ENCODE data around the gene LAMC1. TPM values are rescaled to one million over a fixed set of nuclear protein-coding genes. Genes with fewer than 3 reads are reported as not detected.

The LAMC1 gene
- total and polyA plus RNA-seq, 2 donors (not counting 1 experiment from before 2014, with no cell fraction given) = 11.5 to 34.0 TPM

GRCh38 chr1:183124259-183124658, 101.0 kb downstream of the LAMC1 start:
- H3K4me1 Mint-ChIP-seq = peaks cover 24% of the 10 kb centered on the region
- H3K27ac Mint-ChIP-seq = peak overlapping the region; percentile 51
- Histone ChIP-seq H2AFZ (ENCODE audit: insufficient read depth, low read depth, low read length, poor library complexity, severe bottlenecking) (no peak overlapping the region), H3K27me3 (replicated peaks in 1 of 4; ENCODE audit: control extremely low read depth in 1 of 4, control insufficient read depth in 3 of 4, insufficient read depth in 4 of 4, low read length in 3 of 4) (no peaks in the 10 kb centered on the region), H3K4me3 (ENCODE audit: control extremely low read depth in 1 of 5, extremely low read depth in 1 of 5, insufficient read depth in 1 of 5, low read depth in 2 of 5, low read length in 4 of 5) (no peak overlapping the region), H3K27ac (ENCODE audit: low read length in 2 of 2) (peak overlapping the region in 1 of 2 donors; percentile 45), H3K4me1 (ENCODE audit: control insufficient read depth in 2 of 2, insufficient read depth in 2 of 2, low read length in 2 of 2) (peaks cover 11 to 12% of the 10 kb centered on the region in 2 donors), H3K9me3 (ENCODE audit: control extremely low read depth in 1 of 3, control insufficient read depth in 2 of 3, insufficient read depth in 1 of 3, low read length in 2 of 3) (no peaks in the 10 kb centered on the region), H3K79me2 (ENCODE audit: control insufficient read depth, insufficient read depth, low read length) (no peaks in the 10 kb centered on the region), H3K4me2 (replicated peaks; ENCODE audit: low read depth, low read length, poor library complexity, severe bottlenecking) (peak overlapping the region; percentile 27), H3K36me3 (replicated peaks in 1 of 2; ENCODE audit: control extremely low read depth in 1 of 2, control insufficient read depth in 1 of 2, extremely low read depth in 1 of 2, insufficient read depth in 2 of 2, low read length in 1 of 2) (peaks cover 2 to 76% of the 10 kb centered on the region in 2 experiments), H4K20me1 (ENCODE audit: control insufficient read depth, insufficient read depth, low read length, poor library complexity, severe bottlenecking) (no peaks in the 10 kb centered on the region), H3K9ac (ENCODE audit: low read length) (peak overlapping the region; percentile 14)
- ChIA-PET POLR2A (no interaction called here), CTCF (no interaction called here)
- 0% methylated on average over 1 of the region's 2 CpGs for WGBS (ENCODE audit: insufficient coverage)
- no peak for TF ChIP-seq EZH2 (IDR thresholded peaks at IDR 0.05; ENCODE audit: borderline replicate concordance, insufficient read depth, low read depth, low read length, poor library complexity, severe bottlenecking)
- TF ChIP-seq CTCF (IDR thresholded peaks at IDR 0.05) = no peak
- ATAC-seq (ENCODE audit: low read depth) = peak; percentile 47
- intact Hi-C loops (cut with micrococcal nuclease) = no loop called here
- H3K4me3 Mint-ChIP-seq = peak overlapping the region; percentile 0
- no peaks in the 10 kb centered on the region for H3K27me3 Mint-ChIP-seq
- no peaks in the 10 kb centered on the region for H3K9me3 Mint-ChIP-seq (ENCODE audit: insufficient read depth)
- peak; percentile 25 for DNase-seq

GRCh38 chr1:183125279-183125999, 102.2 kb downstream of the LAMC1 start:
- CTCF ChIA-PET = no interaction called here

More at GRCh38 chr1:183125279-183125999, 102.2 kb downstream of the LAMC1 start:
- ATAC-seq (ENCODE audit: low read depth) = no peak
- Histone ChIP-seq H2AFZ (ENCODE audit: insufficient read depth, low read depth, low read length, poor library complexity, severe bottlenecking) (no peak overlapping the region), H3K27ac (ENCODE audit: low read length in 2 of 2) (no peak overlapping the region), H4K20me1 (ENCODE audit: control insufficient read depth, insufficient read depth, low read length, poor library complexity, severe bottlenecking) (no peaks in the 10 kb centered on the region), H3K9me3 (ENCODE audit: control extremely low read depth in 1 of 3, control insufficient read depth in 2 of 3, insufficient read depth in 1 of 3, low read length in 2 of 3) (no peaks in the 10 kb centered on the region), H3K4me1 (ENCODE audit: control insufficient read depth in 2 of 2, insufficient read depth in 2 of 2, low read length in 2 of 2) (peaks cover 11 to 12% of the 10 kb centered on the region in 2 donors), H3K9ac (ENCODE audit: low read length) (no peak overlapping the region), H3K27me3 (replicated peaks in 1 of 4; ENCODE audit: control extremely low read depth in 1 of 4, control insufficient read depth in 3 of 4, insufficient read depth in 4 of 4, low read length in 3 of 4) (no peaks in the 10 kb centered on the region), H3K4me2 (replicated peaks; ENCODE audit: low read depth, low read length, poor library complexity, severe bottlenecking) (no peak overlapping the region), H3K4me3 (ENCODE audit: control extremely low read depth in 1 of 5, extremely low read depth in 1 of 5, insufficient read depth in 1 of 5, low read depth in 2 of 5, low read length in 4 of 5) (no peak overlapping the region), H3K79me2 (ENCODE audit: control insufficient read depth, insufficient read depth, low read length) (no peaks in the 10 kb centered on the region), H3K36me3 (replicated peaks in 1 of 2; ENCODE audit: control extremely low read depth in 1 of 2, control insufficient read depth in 1 of 2, extremely low read depth in 1 of 2, insufficient read depth in 2 of 2, low read length in 1 of 2) (peaks cover 2 to 72% of the 10 kb centered on the region in 2 experiments)
- no peaks in the 10 kb centered on the region for H3K9me3 Mint-ChIP-seq (ENCODE audit: insufficient read depth)
- no peak for DNase-seq
- POLR2A ChIA-PET = no interaction called here
- WGBS (ENCODE audit: insufficient coverage) = 96% methylated on average over 5 of the region's 5 CpGs
- H3K4me3 Mint-ChIP-seq = no peak overlapping the region
- intact Hi-C loops (cut with micrococcal nuclease) = no loop called here
- H3K4me1 Mint-ChIP-seq = peaks cover 24% of the 10 kb centered on the region
- no peak overlapping the region for H3K27ac Mint-ChIP-seq
- no peak for TF ChIP-seq EZH2 (IDR thresholded peaks at IDR 0.05; ENCODE audit: borderline replicate concordance, insufficient read depth, low read depth, low read length, poor library complexity, severe bottlenecking)
- TF ChIP-seq CTCF (IDR thresholded peaks at IDR 0.05) = no peak
- H3K27me3 Mint-ChIP-seq = no peaks in the 10 kb centered on the region

All from B cell (primary cell).